MCF 10A (cell line): ENCODE results near the gene RMRP. TPM values are rescaled to one million over a fixed set of nuclear protein-coding genes. Genes with fewer than 3 reads are reported as not detected.

Experiments
- BruUV-seq: library from RNA; stranded (reverse); fragments of 400-500 nt; replicated peaks from 2 replicates; lab custom pipeline; 2021; lab: Mats Ljungman, UMichigan
- CTCF ChIA-PET: fragments of 300-600 bp; sonication (Branson Sonifier 250); formaldehyde crosslinking; extraction: SDS; loops from one replicate; lab custom pipeline; 2021; ENCODE audit warnings: antibody characterized with exemption, inconsistent platforms; lab: Yijun Ruan, JAX
- POLR2A ChIA-PET: fragments of 300-600, 350-650 bp; sonication (Branson Sonifier 250); formaldehyde crosslinking; extraction: SDS; loops from one replicate; lab custom pipeline; 2020; ENCODE audit warnings: antibody characterized with exemption, inconsistent platforms; lab: Yijun Ruan, JAX
- DNase-seq: peaks from one replicate; pipeline ENCODE4 v3.0.0-alpha.2; 2018; ENCODE audit not compliant: unreplicated experiment
- H3K27ac Mint-ChIP-seq: one replicate; pipeline ENCODE4 v1.8.0; 2022; ENCODE audit warnings: mild to moderate bottlenecking, low read depth, mixed read lengths; ENCODE audit not compliant: unreplicated experiment
- H3K27me3 Mint-ChIP-seq: one replicate; pipeline ENCODE4 v1.8.0; 2022; ENCODE audit warnings: mixed read lengths; ENCODE audit not compliant: insufficient read depth, unreplicated experiment
- H3K36me3 Mint-ChIP-seq: one replicate; pipeline ENCODE4 v1.8.0; 2022; ENCODE audit warnings: mild to moderate bottlenecking, moderate library complexity, mixed read lengths; ENCODE audit not compliant: insufficient read depth, unreplicated experiment
- H3K4me1 Mint-ChIP-seq: one replicate; pipeline ENCODE4 v1.8.0; 2022; ENCODE audit warnings: mixed read lengths; ENCODE audit not compliant: insufficient read depth, unreplicated experiment
- H3K4me3 Mint-ChIP-seq: one replicate; pipeline ENCODE4 v1.8.0; 2022; ENCODE audit warnings: mild to moderate bottlenecking, moderate library complexity, mixed read lengths; ENCODE audit not compliant: unreplicated experiment
- H3K9me3 Mint-ChIP-seq: one replicate; pipeline ENCODE4 v1.8.0; 2022; ENCODE audit warnings: mixed read lengths; ENCODE audit not compliant: unreplicated experiment
- intact Hi-C: fragments of 100-400 bp; cut with micrococcal nuclease; formaldehyde crosslinking; loops from 2 replicates; pipeline ENCODE4 v1.14.1; 2022
- total RNA-seq: library from RNA; stranded (reverse); gene quantifications from 2 replicates; pipeline ENCODE4 v1.2.3, GENCODE V29; 2022
- TF ChIP-seq, protein P1 (sequence below): fragments of 200-600 bp; IDR thresholded peaks from one replicate; pipeline ENCODE4 v1.8.0; 2022; ENCODE audit warnings: antibody characterized with exemption, mild to moderate bottlenecking; ENCODE audit not compliant: unreplicated experiment

RMRP gene
- total RNA-seq, 1 experiment from 2014 or later: 13,245 TPM

DNA sequence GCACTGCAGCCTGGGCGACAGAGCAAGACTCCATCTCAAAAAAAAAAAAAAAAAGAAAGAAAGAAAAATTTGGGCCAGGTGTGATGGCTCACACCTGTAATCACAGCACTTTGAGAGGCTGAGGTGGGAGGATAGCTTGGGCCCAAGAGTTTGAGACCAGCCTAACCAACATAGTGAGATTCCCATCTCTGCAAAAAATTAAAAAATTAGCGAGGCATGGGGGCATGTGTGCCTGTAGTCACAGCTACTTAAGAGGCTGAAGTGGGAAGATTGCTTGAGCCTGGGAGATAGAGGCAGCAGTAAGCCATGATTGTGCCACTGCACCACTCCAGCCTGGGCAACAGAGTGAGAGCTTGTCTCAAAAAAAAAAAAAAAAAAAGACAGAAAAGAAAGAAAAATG lies 4.2 kb downstream of the RMRP start:
- no peaks in the 10 kb centered on the region for H3K4me1 Mint-ChIP-seq
- H3K36me3 Mint-ChIP-seq: peaks cover 11% of the 10 kb centered on the region
- DNase-seq: no peak
- intact Hi-C loops: loop anchor here (10.0 kb wide), 1 partner anchor 251 kb away; the partner anchor contains the start of genes HRCT1 and SPAAR
- H3K4me3 Mint-ChIP-seq: no peak overlapping the region
- no peaks in the 10 kb centered on the region for H3K27me3 Mint-ChIP-seq
- H3K27ac Mint-ChIP-seq: no peak overlapping the region
- CTCF ChIA-PET: interaction anchor here (0.7 kb wide), 1 partner anchor 46 kb away, joined by 3 read pairs; no protein-coding TSS in a partner anchor
- POLR2A ChIA-PET: no interaction called here
- TF ChIP-seq, protein P1, sequence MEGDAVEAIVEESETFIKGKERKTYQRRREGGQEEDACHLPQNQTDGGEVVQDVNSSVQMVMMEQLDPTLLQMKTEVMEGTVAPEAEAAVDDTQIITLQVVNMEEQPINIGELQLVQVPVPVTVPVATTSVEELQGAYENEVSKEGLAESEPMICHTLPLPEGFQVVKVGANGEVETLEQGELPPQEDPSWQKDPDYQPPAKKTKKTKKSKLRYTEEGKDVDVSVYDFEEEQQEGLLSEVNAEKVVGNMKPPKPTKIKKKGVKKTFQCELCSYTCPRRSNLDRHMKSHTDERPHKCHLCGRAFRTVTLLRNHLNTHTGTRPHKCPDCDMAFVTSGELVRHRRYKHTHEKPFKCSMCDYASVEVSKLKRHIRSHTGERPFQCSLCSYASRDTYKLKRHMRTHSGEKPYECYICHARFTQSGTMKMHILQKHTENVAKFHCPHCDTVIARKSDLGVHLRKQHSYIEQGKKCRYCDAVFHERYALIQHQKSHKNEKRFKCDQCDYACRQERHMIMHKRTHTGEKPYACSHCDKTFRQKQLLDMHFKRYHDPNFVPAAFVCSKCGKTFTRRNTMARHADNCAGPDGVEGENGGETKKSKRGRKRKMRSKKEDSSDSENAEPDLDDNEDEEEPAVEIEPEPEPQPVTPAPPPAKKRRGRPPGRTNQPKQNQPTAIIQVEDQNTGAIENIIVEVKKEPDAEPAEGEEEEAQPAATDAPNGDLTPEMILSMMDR: no peak
- H3K9me3 Mint-ChIP-seq: no peaks in the 10 kb centered on the region
- no TSS peak for BruUV-seq

DNA sequence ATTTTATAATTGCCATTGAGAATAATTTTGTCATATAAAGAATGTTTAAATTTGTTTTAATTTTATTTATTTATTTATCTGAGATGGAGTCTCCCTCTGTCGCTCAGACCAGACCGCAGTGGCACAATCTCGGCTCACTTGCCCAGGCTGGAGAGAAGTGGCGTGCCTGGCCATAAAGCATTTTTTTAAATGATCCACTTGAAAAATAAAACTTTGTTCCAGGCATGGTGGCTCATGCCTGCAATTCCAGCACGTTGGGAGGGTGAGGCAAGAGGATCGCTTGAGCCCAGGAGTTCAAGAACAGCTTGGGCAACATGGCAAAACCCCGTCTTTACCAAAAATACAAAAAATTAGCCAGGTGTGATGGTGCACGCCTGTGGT lies 5.0 kb downstream of the RMRP start:
- DNase-seq: no peak
- CTCF ChIA-PET: no interaction called here
- TF ChIP-seq, protein P1: no peak
- Mint-ChIP-seq H3K27me3 (no peaks in the 10 kb centered on the region), H3K4me1 (no peaks in the 10 kb centered on the region), H3K9me3 (no peaks in the 10 kb centered on the region), H3K4me3 (no peak overlapping the region), H3K27ac (peak overlapping the region; percentile 61), H3K36me3 (peaks cover 4% of the 10 kb centered on the region)
- POLR2A ChIA-PET: interaction anchor here (1.4 kb wide), 1 partner anchor 79 kb away, joined by 6 read pairs; the partner anchor contains the start of genes CREB3 and TLN1
- intact Hi-C loops: loop anchor here (10.0 kb wide), 1 partner anchor 252 kb away; the partner anchor contains the start of genes HRCT1 and SPAAR
- no TSS peak for BruUV-seq

DNA sequence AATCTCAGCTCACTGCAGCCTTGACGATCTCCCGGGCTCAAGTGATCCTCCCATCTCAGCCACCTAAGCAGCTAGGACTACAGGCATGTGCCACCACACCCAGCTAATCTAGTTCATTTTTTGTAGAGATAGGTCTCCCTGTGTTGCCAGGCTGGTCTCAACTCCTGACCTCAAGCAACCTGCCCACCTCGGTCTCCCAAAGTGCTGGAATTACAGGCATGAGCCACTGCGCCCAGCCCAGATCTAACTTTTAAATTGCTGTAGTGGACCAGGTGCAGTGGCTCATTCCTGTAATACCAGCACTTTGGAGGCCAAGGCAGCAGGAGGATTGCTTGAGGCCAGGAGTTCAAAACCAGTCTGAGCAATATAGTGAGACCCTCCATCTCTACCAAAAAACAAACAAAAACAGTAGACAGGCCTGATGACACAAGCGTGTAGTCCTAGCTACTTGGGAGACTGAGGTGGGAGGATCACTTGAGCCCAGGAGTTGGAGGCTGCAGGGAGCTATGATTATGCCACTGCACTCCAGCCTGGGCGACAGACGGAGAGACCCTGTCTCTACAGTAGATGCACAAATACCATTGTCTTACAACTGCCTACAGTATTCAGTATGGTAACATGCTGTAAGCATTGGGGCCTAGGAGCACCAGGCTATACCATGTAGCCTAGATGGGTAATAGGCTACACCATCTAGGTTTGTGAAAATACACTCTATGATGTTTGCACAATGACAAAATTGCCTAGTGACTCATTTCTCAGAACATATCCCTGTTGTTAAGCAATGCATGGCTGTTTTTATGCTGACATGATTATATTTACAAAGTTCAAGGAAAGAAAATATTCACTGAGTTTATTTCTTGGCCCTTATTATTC lies 5.6 kb downstream of the RMRP start:
- Mint-ChIP-seq H3K36me3 (no peaks in the 10 kb centered on the region), H3K9me3 (no peaks in the 10 kb centered on the region), H3K27ac (no peak overlapping the region), H3K4me1 (peaks cover 5% of the 10 kb centered on the region), H3K4me3 (no peak overlapping the region), H3K27me3 (no peaks in the 10 kb centered on the region)
- BruUV-seq: no TSS peak
- peak; percentile 82 for DNase-seq
- TF ChIP-seq, protein P1: no peak
- intact Hi-C loops: loop anchor here (10.0 kb wide), 1 partner anchor 253 kb away; the partner anchor contains the start of genes HRCT1 and SPAAR
- ChIA-PET CTCF (no interaction called here), POLR2A (interaction anchor here (0.7 to 1.4 kb wide), 3 partner anchors 74 to 96 kb away, joined by 3 to 6 read pairs (median 5); partner anchors contain the start of genes CREB3, GBA2, RGP1 and TLN1)
